Esophagus muscularis mucosa (tissue), 4 donors: ENCODE data around the gene TAGLN2.

Experiments
- CTCF ChIP-seq, 3 experiments: fragments of 200-600 bp in 2 of 3; fragments of 450-650 bp in 1 of 3; sonication (generic) in 2 of 3; IDR thresholded peaks; one replicate each; pipeline ENCODE4 v1.5.1; 2017 to 2019; ENCODE audit warnings: antibody characterized with exemption in 3 of 3, mild to moderate bottlenecking in 2 of 3, moderate library complexity in 1 of 3
- EP300 ChIP-seq: sonication (generic); formaldehyde crosslinking; IDR thresholded peaks from one replicate; pipeline ENCODE4 v1.6.1; 2017; ENCODE audit warnings: antibody characterized with exemption
- POLR2A ChIP-seq: fragments of 450-650 bp; IDR thresholded peaks from one replicate; pipeline ENCODE4 v1.6.1; 2017; ENCODE audit warnings: antibody characterized with exemption, moderate library complexity, mild to moderate bottlenecking, low read depth
- POLR2AphosphoS5 ChIP-seq, 2 donors: sonication (generic); formaldehyde crosslinking; IDR thresholded peaks; one replicate each; pipeline ENCODE4 v1.6.1; 2017; ENCODE audit warnings: antibody characterized with exemption in 2 of 2

- TF ChIP-seq CTCF (IDR thresholded peaks at IDR 0.05), result no peak
- no peak for TF ChIP-seq POLR2A
- TF ChIP-seq POLR2AphosphoS5 (IDR thresholded peaks at IDR 0.05), result no peak
- TF ChIP-seq EP300, result no peak
Measured at GRCh38 chr1:159920651-159921050, 4.7 kb downstream of the TAGLN2 start.
